Suprapubic skin (tissue), 4 donors: ENCODE data around the gene RPL31. TPM values are rescaled to one million over a fixed set of nuclear protein-coding genes. Genes with fewer than 3 reads are reported as not detected.

Experiments
- DNase-seq, 2 donors: peaks; one replicate each; pipeline ENCODE4 v3.0.0-alpha.2; 2019; ENCODE audit warnings: low spot score in 2 of 2
- H3K27ac ChIP-seq: fragments of 200-600 bp; sonication (generic); one replicate; pipeline ENCODE4 v1.5.1; 2019
- H3K27me3 ChIP-seq: fragments of 200-600 bp; sonication (generic); one replicate; pipeline ENCODE4 v1.5.1; 2019
- H3K36me3 ChIP-seq: fragments of 200-600 bp; sonication (generic); one replicate; pipeline ENCODE4 v1.5.1; 2019
- H3K4me1 ChIP-seq: fragments of 200-600 bp; sonication (generic); one replicate; pipeline ENCODE4 v1.5.1; 2019
- H3K4me3 ChIP-seq: fragments of 200-600 bp; sonication (generic); one replicate; pipeline ENCODE4 v1.5.1; 2019; ENCODE audit warnings: mild to moderate bottlenecking
- H3K9me3 ChIP-seq: fragments of 200-600 bp; sonication (generic); one replicate; pipeline ENCODE4 v1.5.1; 2019
- EP300 ChIP-seq: sonication (generic); formaldehyde crosslinking; IDR thresholded peaks from one replicate; pipeline ENCODE4 v1.6.1; 2017; ENCODE audit warnings: antibody characterized with exemption
- POLR2A ChIP-seq, 2 donors: fragments of 450-650 bp; IDR thresholded peaks; one replicate each; pipeline ENCODE4 v1.6.1; 2017; ENCODE audit warnings: antibody characterized with exemption in 2 of 2, mild to moderate bottlenecking in 2 of 2, moderate library complexity in 2 of 2
- POLR2AphosphoS5 ChIP-seq, 3 donors: sonication (generic); formaldehyde crosslinking; IDR thresholded peaks; one replicate each; pipeline ENCODE4 v1.6.1; 2017; ENCODE audit warnings: antibody characterized with exemption in 3 of 3
- WGBS: methylation state at CpG from one replicate; pipeline ENCODE4 v1.1.5; 2018; 5-methylcytosine and 5-hydroxymethylcytosine counted together
- total RNA-seq, 4 donors: library from RNA; depleted of rRNA; stranded (reverse); fragments of >200 nt; gene quantifications; one replicate each; pipeline ENCODE4 v1.1.0, GENCODE V29; 2016
- TF ChIP-seq, protein P1 (sequence below), 2 donors: fragments of 200-600 bp in 1 of 2; fragments of 450-650 bp in 1 of 2; sonication (generic) in 1 of 2; IDR thresholded peaks; one replicate each; pipeline ENCODE4 v1.5.1; 2016 to 2019; ENCODE audit warnings: antibody characterized with exemption in 2 of 2, mild to moderate bottlenecking in 1 of 2, moderate library complexity in 1 of 2

Gene RPL31
- total RNA-seq, 4 donors from 2014 or later, result 1,149 to 1,835 (median 1,682) TPM

- WGBS, result 88% methylated on average over 8 of the region's 8 CpGs
- DNase-seq, result peak; percentile 11 to 45
- no peaks in the 10 kb centered on the region for H3K27me3 ChIP-seq
- H3K4me1 ChIP-seq, result no peaks in the 10 kb centered on the region
- peaks cover 33% of the 10 kb centered on the region for H3K36me3 ChIP-seq
- H3K27ac ChIP-seq, result no peak overlapping the region
- H3K9me3 ChIP-seq, result no peaks in the 10 kb centered on the region
- no peak overlapping the region for H3K4me3 ChIP-seq
- no peak for TF ChIP-seq POLR2AphosphoS5 (IDR thresholded peaks at IDR 0.05)
- no peak for TF ChIP-seq EP300
- no peak for TF ChIP-seq POLR2A (IDR thresholded peaks at IDR 0.05)
- TF ChIP-seq, protein P1, sequence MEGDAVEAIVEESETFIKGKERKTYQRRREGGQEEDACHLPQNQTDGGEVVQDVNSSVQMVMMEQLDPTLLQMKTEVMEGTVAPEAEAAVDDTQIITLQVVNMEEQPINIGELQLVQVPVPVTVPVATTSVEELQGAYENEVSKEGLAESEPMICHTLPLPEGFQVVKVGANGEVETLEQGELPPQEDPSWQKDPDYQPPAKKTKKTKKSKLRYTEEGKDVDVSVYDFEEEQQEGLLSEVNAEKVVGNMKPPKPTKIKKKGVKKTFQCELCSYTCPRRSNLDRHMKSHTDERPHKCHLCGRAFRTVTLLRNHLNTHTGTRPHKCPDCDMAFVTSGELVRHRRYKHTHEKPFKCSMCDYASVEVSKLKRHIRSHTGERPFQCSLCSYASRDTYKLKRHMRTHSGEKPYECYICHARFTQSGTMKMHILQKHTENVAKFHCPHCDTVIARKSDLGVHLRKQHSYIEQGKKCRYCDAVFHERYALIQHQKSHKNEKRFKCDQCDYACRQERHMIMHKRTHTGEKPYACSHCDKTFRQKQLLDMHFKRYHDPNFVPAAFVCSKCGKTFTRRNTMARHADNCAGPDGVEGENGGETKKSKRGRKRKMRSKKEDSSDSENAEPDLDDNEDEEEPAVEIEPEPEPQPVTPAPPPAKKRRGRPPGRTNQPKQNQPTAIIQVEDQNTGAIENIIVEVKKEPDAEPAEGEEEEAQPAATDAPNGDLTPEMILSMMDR (IDR thresholded peaks at IDR 0.05), result no peak
Observed at GRCh38 chr2:100988630-100989417, 13.3 kb upstream of the RPL31 start.

DNA sequence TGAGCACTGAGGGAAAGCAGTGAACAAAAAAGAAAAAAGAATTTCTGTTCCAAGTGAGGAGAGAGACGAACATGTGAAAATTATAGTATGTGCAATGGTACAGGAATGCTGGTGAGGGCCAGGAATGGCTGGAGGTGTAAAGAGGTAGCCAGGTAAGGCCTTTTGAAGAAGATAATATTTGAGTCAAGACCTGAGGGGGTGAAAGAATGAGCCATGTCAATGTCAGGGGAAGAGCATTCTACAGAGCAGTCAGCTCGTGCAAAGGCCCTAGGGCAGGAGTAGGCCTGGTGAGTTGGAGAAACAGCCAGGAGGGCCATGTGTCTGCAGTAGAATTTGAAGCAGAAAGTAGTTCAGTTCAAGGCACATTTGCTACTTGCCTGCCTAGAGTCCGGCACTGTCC is 12.4 kb upstream of the RPL31 start:
- Histone ChIP-seq H3K4me3 (no peak overlapping the region), H3K27ac (no peak overlapping the region), H3K36me3 (peaks cover 38% of the 10 kb centered on the region), H3K4me1 (no peaks in the 10 kb centered on the region), H3K9me3 (no peaks in the 10 kb centered on the region), H3K27me3 (no peaks in the 10 kb centered on the region)
- WGBS, result 87% methylated on average over 3 of the region's 3 CpGs
- no peak for DNase-seq
- no peak for TF ChIP-seq POLR2AphosphoS5 (IDR thresholded peaks at IDR 0.05)
- TF ChIP-seq EP300, result no peak
- TF ChIP-seq, protein P1 (IDR thresholded peaks at IDR 0.05), result no peak
- no peak for TF ChIP-seq POLR2A (IDR thresholded peaks at IDR 0.05)

- peak in 1 of 2 donors; percentile 52 for DNase-seq
- TF ChIP-seq POLR2AphosphoS5 (IDR thresholded peaks at IDR 0.05) (no peak), POLR2A (IDR thresholded peaks at IDR 0.05) (no peak), EP300 (no peak)
- TF ChIP-seq, protein P1 (IDR thresholded peaks at IDR 0.05), result no peak
- Histone ChIP-seq H3K36me3 (peaks cover 42% of the 10 kb centered on the region), H3K27ac (no peak overlapping the region), H3K4me3 (no peak overlapping the region), H3K4me1 (no peaks in the 10 kb centered on the region), H3K9me3 (no peaks in the 10 kb centered on the region), H3K27me3 (no peaks in the 10 kb centered on the region)
- WGBS, result 84% methylated on average over 6 of the region's 9 CpGs
Observed at GRCh38 chr2:100990166-100990565, 11.9 kb upstream of the RPL31 start.

GRCh38 chr2:100990650-100991403 is 11.3 kb upstream of the RPL31 start:
- WGBS, result 85% methylated on average over 19 of the region's 24 CpGs
- peaks cover 49% of the 10 kb centered on the region for H3K36me3 ChIP-seq

More at GRCh38 chr2:100990650-100991403, 11.3 kb upstream of the RPL31 start:
- H3K9me3 ChIP-seq, result no peaks in the 10 kb centered on the region
- no peaks in the 10 kb centered on the region for H3K27me3 ChIP-seq
- H3K27ac ChIP-seq, result no peak overlapping the region
- no peaks in the 10 kb centered on the region for H3K4me1 ChIP-seq
- DNase-seq, result peak in 1 of 2 donors; percentile 51
- H3K4me3 ChIP-seq, result no peak overlapping the region
- no peak for TF ChIP-seq EP300
- TF ChIP-seq POLR2AphosphoS5 (IDR thresholded peaks at IDR 0.05), result no peak
- TF ChIP-seq POLR2A (IDR thresholded peaks at IDR 0.05), result no peak
- TF ChIP-seq, protein P1 (IDR thresholded peaks at IDR 0.05), result no peak
